H9 (cell line): Measurements from ENCODE around the gene DGKB. TPM values are rescaled to one million over a fixed set of nuclear protein-coding genes. Genes with fewer than 3 reads are reported as not detected.

ENCODE experiments used
- DNase-seq: peaks from one replicate; pipeline ENCODE4 v3.0.0-alpha.2; 2017
- H2AFZ ChIP-seq: one replicate; pipeline ENCODE4 v1.6.1; 2013; ENCODE audit warnings: mild to moderate bottlenecking, low read length, control low read depth, moderate library complexity
- H2AK5ac ChIP-seq: 2 replicates; pipeline ENCODE4 v1.6.1; 2013; ENCODE audit warnings: low read length, control low read depth, mixed read lengths; ENCODE audit not compliant: insufficient read length
- H2BK120ac ChIP-seq: one replicate; pipeline ENCODE4 v1.6.1; 2013; ENCODE audit warnings: low read depth, mild to moderate bottlenecking, low read length, control low read depth, inconsistent platforms; ENCODE audit not compliant: poor library complexity, severe bottlenecking
- H2BK12ac ChIP-seq: 2 replicates; pipeline ENCODE4 v1.6.1; 2013; ENCODE audit warnings: low read length, control low read depth, mixed read lengths, low read depth; ENCODE audit not compliant: insufficient read length
- H2BK15ac ChIP-seq: 2 replicates; pipeline ENCODE4 v1.6.1; 2013; ENCODE audit warnings: low read depth, low read length, control low read depth
- H2BK20ac ChIP-seq: one replicate; pipeline ENCODE4 v1.6.1; 2013; ENCODE audit warnings: low read depth, mild to moderate bottlenecking, low read length, control low read depth, inconsistent platforms; ENCODE audit not compliant: poor library complexity, severe bottlenecking
- H2BK5ac ChIP-seq: 2 replicates; pipeline ENCODE4 v1.6.1; 2013; ENCODE audit warnings: low read length, control low read depth, mixed read lengths; ENCODE audit not compliant: insufficient read length
- H3K14ac ChIP-seq: 2 replicates; pipeline ENCODE4 v1.6.1; 2013; ENCODE audit warnings: low read length, control low read depth; ENCODE audit not compliant: insufficient read depth
- H3K18ac ChIP-seq: 2 replicates; pipeline ENCODE4 v1.6.1; 2013; ENCODE audit warnings: low read depth, mild to moderate bottlenecking, mixed read lengths, low read length, control low read depth; ENCODE audit not compliant: insufficient read length
- H3K23ac ChIP-seq: 2 replicates; pipeline ENCODE4 v1.6.1; 2013; ENCODE audit warnings: low read length, control low read depth, mixed read lengths, low read depth; ENCODE audit not compliant: insufficient read length
- H3K23me2 ChIP-seq: 2 replicates; pipeline ENCODE4 v1.6.1; 2013; ENCODE audit warnings: low read depth, mild to moderate bottlenecking, mixed read lengths, low read length, control low read depth; ENCODE audit not compliant: insufficient read length, poor library complexity, severe bottlenecking
- H3K27ac ChIP-seq: 2 replicates; pipeline ENCODE4 v1.5.1; 2013; ENCODE audit warnings: low read length, control low read depth, mixed read lengths, low read depth; ENCODE audit not compliant: insufficient read length
- H3K27me3 ChIP-seq: 2 replicates; pipeline ENCODE4 v1.6.1; 2013; ENCODE audit warnings: low read length, control low read depth, inconsistent platforms; ENCODE audit not compliant: insufficient read depth
- H3K4ac ChIP-seq: 2 replicates; pipeline ENCODE4 v1.6.1; 2013; ENCODE audit warnings: low read depth, mild to moderate bottlenecking, control low read depth, inconsistent platforms, low read length, moderate library complexity
- H3K4me1 ChIP-seq: 2 replicates; pipeline ENCODE4 v1.6.1; 2013; ENCODE audit warnings: low read length, control low read depth, inconsistent platforms; ENCODE audit not compliant: insufficient read depth
- H3K4me2 ChIP-seq: 2 replicates; pipeline ENCODE4 v1.6.1; 2013; ENCODE audit warnings: low read length, control low read depth, mixed read lengths; ENCODE audit not compliant: insufficient read length, insufficient read depth
- H3K56ac ChIP-seq: 2 replicates; pipeline ENCODE4 v1.6.1; 2013; ENCODE audit warnings: low read depth, mild to moderate bottlenecking, mixed read lengths, low read length, control low read depth; ENCODE audit not compliant: insufficient read length
- H3K79me1 ChIP-seq: 2 replicates; pipeline ENCODE4 v1.6.1; 2013; ENCODE audit warnings: low read depth, mild to moderate bottlenecking, moderate library complexity, low read length, control low read depth, inconsistent platforms; ENCODE audit not compliant: insufficient read depth, poor library complexity, severe bottlenecking
- H3K79me2 ChIP-seq: 2 replicates; pipeline ENCODE4 v1.6.1; 2013; ENCODE audit warnings: low read length, control low read depth, inconsistent platforms; ENCODE audit not compliant: insufficient read depth
- H3K9ac ChIP-seq: 2 replicates; pipeline ENCODE4 v1.6.1; 2013; ENCODE audit warnings: low read length, control low read depth, mixed read lengths; ENCODE audit not compliant: insufficient read length; ENCODE audit errors: extremely low read depth
- H3K9me3 ChIP-seq: one replicate; pipeline ENCODE4 v1.6.1; 2013; ENCODE audit warnings: low read depth, low read length, inconsistent platforms; ENCODE audit not compliant: control insufficient read depth
- H3T11ph ChIP-seq: one replicate; pipeline ENCODE4 v1.6.1; 2013; ENCODE audit warnings: mild to moderate bottlenecking, low read length, control low read depth, inconsistent platforms
- H4K20me1 ChIP-seq: one replicate; pipeline ENCODE4 v1.6.1; 2013; ENCODE audit not compliant: control insufficient read depth, insufficient read length, insufficient read depth
- H4K5ac ChIP-seq: 2 replicates; pipeline ENCODE4 v1.6.1; 2013; ENCODE audit warnings: low read depth, mild to moderate bottlenecking, mixed read lengths, low read length, control low read depth; ENCODE audit not compliant: insufficient read length
- H4K8ac ChIP-seq: replicated peaks from 2 replicates; pipeline ENCODE4 v1.6.1; 2013; ENCODE audit warnings: low read length, control low read depth, mixed read lengths, low read depth; ENCODE audit not compliant: insufficient read length
- H4K91ac ChIP-seq: 2 replicates; pipeline ENCODE4 v1.6.1; 2013; ENCODE audit warnings: low read depth, mild to moderate bottlenecking, moderate library complexity, mixed read lengths, low read length, control low read depth; ENCODE audit not compliant: insufficient read length
- H3K27ac Mint-ChIP-seq, 3 experiments: 2 replicates in 2 of 3; 3 replicates in 1 of 3; pipeline ENCODE4 v1.8.0; 2020 to 2021; ENCODE audit warnings: mixed read lengths in 3 of 3, mild to moderate bottlenecking in 1 of 3, moderate library complexity in 1 of 3
- H3K27me3 Mint-ChIP-seq: 2 replicates; pipeline ENCODE4 v1.8.0; 2021; ENCODE audit warnings: low read depth, mild to moderate bottlenecking, moderate library complexity, mixed read lengths
- H3K36me3 Mint-ChIP-seq, 3 experiments: 2 replicates in 2 of 3; 3 replicates in 1 of 3; pipeline ENCODE4 v1.8.0; 2020 to 2021; ENCODE audit warnings: low read depth in 3 of 3, mixed read lengths in 3 of 3; ENCODE audit not compliant: insufficient read depth in 1 of 3
- H3K4me1 Mint-ChIP-seq, 2 experiments: 2 replicates each; pipeline ENCODE4 v1.8.0; 2020; ENCODE audit warnings: mixed read lengths in 2 of 2
- H3K4me3 Mint-ChIP-seq, 2 experiments: 2 replicates in 1 of 2; 3 replicates in 1 of 2; pipeline ENCODE4 v1.8.0; 2020 to 2021; ENCODE audit warnings: mild to moderate bottlenecking in 2 of 2, mixed read lengths in 2 of 2, moderate library complexity in 1 of 2
- H3K9me3 Mint-ChIP-seq, 2 experiments: 2 replicates in 1 of 2; 3 replicates in 1 of 2; pipeline ENCODE4 v1.8.0; 2020; ENCODE audit warnings: mild to moderate bottlenecking in 2 of 2, mixed read lengths in 2 of 2, moderate library complexity in 1 of 2
- WGBS: extraction: QIAGEN DNeasy Blood & Tissue Kit; methylation state at CpG from one replicate; pipeline ENCODE4 v1.1.7; 2013; ENCODE audit warnings: missing lambda C conversion rate, low lambda C conversion rate, mixed read lengths; ENCODE audit not compliant: insufficient read length; ENCODE audit errors: extremely low coverage; 5-methylcytosine and 5-hydroxymethylcytosine counted together
- total RNA-seq: library from RNA; stranded (reverse); gene quantifications from 2 replicates; pipeline ENCODE4 v1.2.1, GENCODE V29; 2021
- TF ChIP-seq, protein P1 (sequence below): fragments of 200-600 bp; sonication (generic); conservative IDR thresholded peaks from 3 replicates; pipeline ENCODE4 v1.8.0; 2021; ENCODE audit warnings: antibody characterized with exemption, mild to moderate bottlenecking

The DGKB gene
- total RNA-seq, 1 experiment from 2014 or later: 0.26 TPM

DNA sequence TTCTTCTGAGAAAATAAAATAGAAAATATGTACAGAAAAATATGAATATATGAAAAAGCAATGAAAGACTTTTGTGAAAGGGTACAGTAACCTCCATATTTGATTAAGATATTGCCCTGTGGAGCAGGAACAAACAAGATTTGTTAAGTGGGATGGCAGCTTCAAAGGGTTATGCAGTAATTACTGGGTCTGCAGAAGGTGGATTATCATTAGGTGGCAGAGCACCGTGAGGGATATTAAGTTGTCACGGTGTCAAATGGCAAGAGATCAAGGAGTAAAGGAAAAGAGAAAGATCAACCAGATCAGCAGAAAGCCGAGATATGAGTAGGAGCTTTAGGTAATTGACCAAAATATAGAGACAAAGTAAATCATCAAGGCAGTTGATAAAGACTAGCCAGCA lies 44.1 kb downstream of the DGKB start:
- no peak overlapping the region for H3K23ac ChIP-seq
- no peak overlapping the region for H3K56ac ChIP-seq
- no peak overlapping the region for H2BK15ac ChIP-seq
- TF ChIP-seq, protein P1, sequence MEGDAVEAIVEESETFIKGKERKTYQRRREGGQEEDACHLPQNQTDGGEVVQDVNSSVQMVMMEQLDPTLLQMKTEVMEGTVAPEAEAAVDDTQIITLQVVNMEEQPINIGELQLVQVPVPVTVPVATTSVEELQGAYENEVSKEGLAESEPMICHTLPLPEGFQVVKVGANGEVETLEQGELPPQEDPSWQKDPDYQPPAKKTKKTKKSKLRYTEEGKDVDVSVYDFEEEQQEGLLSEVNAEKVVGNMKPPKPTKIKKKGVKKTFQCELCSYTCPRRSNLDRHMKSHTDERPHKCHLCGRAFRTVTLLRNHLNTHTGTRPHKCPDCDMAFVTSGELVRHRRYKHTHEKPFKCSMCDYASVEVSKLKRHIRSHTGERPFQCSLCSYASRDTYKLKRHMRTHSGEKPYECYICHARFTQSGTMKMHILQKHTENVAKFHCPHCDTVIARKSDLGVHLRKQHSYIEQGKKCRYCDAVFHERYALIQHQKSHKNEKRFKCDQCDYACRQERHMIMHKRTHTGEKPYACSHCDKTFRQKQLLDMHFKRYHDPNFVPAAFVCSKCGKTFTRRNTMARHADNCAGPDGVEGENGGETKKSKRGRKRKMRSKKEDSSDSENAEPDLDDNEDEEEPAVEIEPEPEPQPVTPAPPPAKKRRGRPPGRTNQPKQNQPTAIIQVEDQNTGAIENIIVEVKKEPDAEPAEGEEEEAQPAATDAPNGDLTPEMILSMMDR: no peak
- H3K4me1 Mint-ChIP-seq: no peaks in the 10 kb centered on the region
- no peak overlapping the region for H3K4ac ChIP-seq
- H3K9me3 ChIP-seq: no peaks in the 10 kb centered on the region
- H3K79me2 ChIP-seq: no peaks in the 10 kb centered on the region
- H3K27me3 ChIP-seq: no peaks in the 10 kb centered on the region
- H3K27me3 Mint-ChIP-seq: no peaks in the 10 kb centered on the region
- no peak for DNase-seq
- no peak overlapping the region for H3T11ph ChIP-seq
- H2BK12ac ChIP-seq: no peak overlapping the region
- no peaks in the 10 kb centered on the region for H3K4me1 ChIP-seq
- no peak overlapping the region for H2BK20ac ChIP-seq
- no peaks in the 10 kb centered on the region for H3K79me1 ChIP-seq
- H3K9ac ChIP-seq: no peak overlapping the region
- H3K27ac ChIP-seq: no peak overlapping the region
- no peak overlapping the region for H2BK120ac ChIP-seq
- no peak overlapping the region for H2BK5ac ChIP-seq
- no CpG with 5 or more reads among the region's 3 CpGs for WGBS
- no peak overlapping the region for H2AFZ ChIP-seq
- H3K18ac ChIP-seq: no peak overlapping the region
- H3K23me2 ChIP-seq: no peaks in the 10 kb centered on the region
- no peak overlapping the region for H3K14ac ChIP-seq
- no peak overlapping the region for H2AK5ac ChIP-seq
- H4K5ac ChIP-seq: no peak overlapping the region
- H3K36me3 Mint-ChIP-seq: peaks cover 2 to 8% (median 6%) of the 10 kb centered on the region in 3 experiments; a peak in 5 of 7 replicates
- no peak overlapping the region for H4K91ac ChIP-seq
- no peaks in the 10 kb centered on the region for H4K20me1 ChIP-seq
- H3K4me2 ChIP-seq: no peak overlapping the region
- H3K27ac Mint-ChIP-seq: no peak overlapping the region
- H4K8ac ChIP-seq: no peak overlapping the region
- H3K4me3 Mint-ChIP-seq: no peak overlapping the region
- H3K9me3 Mint-ChIP-seq: peaks cover 8 to 15% of the 10 kb centered on the region in 2 experiments
